Activated T-cell treated with anti-CD3 and anti-CD28 coated beads, Interleukin-2, amount 50 U/mL, for 72 hours (primary cell): ENCODE data around the gene COBL. TPM values are rescaled to one million over a fixed set of nuclear protein-coding genes. Genes with fewer than 3 reads are reported as not detected.

Experiments
- ATAC-seq, 2 donors: fragments of 150-1000 bp; cut with Tn5 transposase; replicated peaks in 1 of 2; 2 replicates each; pipeline ENCODE4 v1.10.0; 2021; ENCODE audit warnings: moderate library complexity in 2 of 2, mild to moderate bottlenecking in 1 of 2
- DNase-seq, 2 donors: peaks; one replicate each; pipeline ENCODE4 v3.0.0; 2021 to 2022; ENCODE audit warnings: mixed read lengths in 1 of 2
- H3K27ac Mint-ChIP-seq: one replicate; pipeline ENCODE4 v1.8.0; 2022; ENCODE audit warnings: mild to moderate bottlenecking, moderate library complexity, mixed read lengths
- H3K27me3 Mint-ChIP-seq: one replicate; pipeline ENCODE4 v1.8.0; 2022; ENCODE audit warnings: low read depth, mixed read lengths
- H3K36me3 Mint-ChIP-seq, 2 donors: one replicate each; pipeline ENCODE4 v1.8.0; 2022; ENCODE audit warnings: mixed read lengths in 2 of 2, mild to moderate bottlenecking in 1 of 2; ENCODE audit not compliant: insufficient read depth in 2 of 2
- H3K4me1 Mint-ChIP-seq: one replicate; pipeline ENCODE4 v1.8.0; 2022; ENCODE audit warnings: low read depth, mixed read lengths
- H3K4me3 Mint-ChIP-seq, 2 donors: one replicate each; pipeline ENCODE4 v1.8.0; 2022; ENCODE audit warnings: mild to moderate bottlenecking in 2 of 2, mixed read lengths in 2 of 2, moderate library complexity in 2 of 2
- H3K9me3 Mint-ChIP-seq, 2 donors: one replicate each; pipeline ENCODE4 v1.8.0; 2022; ENCODE audit warnings: mixed read lengths in 2 of 2
- total RNA-seq, 2 donors: library from RNA; stranded (reverse); gene quantifications; one replicate each; pipeline ENCODE4 v1.2.3, GENCODE V29; 2022

The COBL gene
- total RNA-seq, 2 donors from 2014 or later = not detected

GRCh38 chr7:51243631-51244030 is 73.0 kb downstream of the COBL start:
- no peaks in the 10 kb centered on the region for H3K4me1 Mint-ChIP-seq
- no peaks in the 10 kb centered on the region for H3K27me3 Mint-ChIP-seq
- H3K27ac Mint-ChIP-seq = no peak overlapping the region
- H3K36me3 Mint-ChIP-seq = no peaks in the 10 kb centered on the region
- ATAC-seq (no peak), DNase-seq (no peak)
- no peaks in the 10 kb centered on the region for H3K9me3 Mint-ChIP-seq
- H3K4me3 Mint-ChIP-seq = no peak overlapping the region

DNA sequence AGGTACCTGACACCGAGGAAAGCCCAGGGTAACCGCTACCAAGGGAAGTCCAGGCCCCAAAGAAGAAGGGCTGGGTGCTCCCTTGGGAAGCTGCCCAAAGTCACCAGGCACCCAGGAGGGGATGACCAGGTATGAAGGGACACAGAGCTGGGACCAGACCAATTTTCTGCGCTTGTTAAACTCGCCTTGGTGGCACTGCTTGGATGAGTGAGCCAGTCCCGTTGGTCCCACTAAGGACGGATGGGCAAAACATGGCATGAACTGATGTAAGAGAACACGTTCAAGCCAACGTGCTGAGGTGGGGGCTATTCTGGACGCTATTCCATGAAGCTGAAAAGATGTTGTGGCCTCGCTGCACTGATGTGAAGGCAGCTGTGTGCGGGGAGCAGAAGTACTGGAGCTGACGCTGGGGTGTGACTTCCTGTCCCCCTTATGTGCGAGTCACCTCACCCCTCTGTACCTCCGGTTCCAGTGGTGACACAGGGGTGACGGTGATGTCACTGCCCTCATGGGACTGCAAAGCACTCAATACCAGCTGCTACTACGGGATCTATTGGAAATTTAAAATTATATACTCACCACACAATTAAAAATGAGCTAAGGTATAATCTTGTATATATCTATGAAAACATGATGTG is 73.6 kb downstream of the COBL start:
- H3K27me3 Mint-ChIP-seq = no peaks in the 10 kb centered on the region
- no peaks in the 10 kb centered on the region for H3K9me3 Mint-ChIP-seq
- DNase-seq (no peak), ATAC-seq (no peak)
- no peaks in the 10 kb centered on the region for H3K4me1 Mint-ChIP-seq
- H3K27ac Mint-ChIP-seq = no peak overlapping the region
- H3K36me3 Mint-ChIP-seq = no peaks in the 10 kb centered on the region
- H3K4me3 Mint-ChIP-seq = no peak overlapping the region

DNA sequence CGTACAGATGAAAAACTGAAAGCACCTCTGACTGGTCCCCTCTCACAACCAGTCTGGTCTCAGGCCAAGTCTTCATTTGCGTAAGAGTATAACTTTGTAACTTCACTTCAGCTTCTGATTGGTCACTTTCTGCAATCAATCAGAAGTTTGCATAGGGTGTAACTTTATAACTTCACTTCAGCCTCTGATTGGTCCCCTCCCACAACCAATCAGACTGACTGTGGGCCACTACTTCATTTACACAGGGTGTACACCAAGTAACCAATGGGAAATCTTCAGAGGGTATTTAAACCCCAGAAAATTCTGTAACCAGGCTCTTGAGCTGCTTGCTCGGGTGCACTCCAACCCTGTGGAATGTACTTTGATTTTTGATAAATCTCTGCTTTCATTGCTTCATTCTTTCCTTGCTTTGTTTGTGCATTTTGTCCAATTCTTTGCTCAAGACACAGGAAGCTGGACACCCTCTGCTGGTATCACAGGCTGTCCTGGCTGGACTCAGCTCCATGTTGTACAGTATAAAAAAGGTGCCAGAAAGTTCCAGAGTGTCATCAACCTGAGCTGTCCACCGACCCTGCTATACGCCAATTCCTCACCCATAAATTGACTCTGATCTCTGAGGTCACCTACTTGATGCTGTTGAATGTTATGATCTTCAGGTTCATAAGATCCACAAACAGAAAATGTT is 74.5 kb downstream of the COBL start:
- H3K4me3 Mint-ChIP-seq = no peak overlapping the region
- no peaks in the 10 kb centered on the region for H3K9me3 Mint-ChIP-seq
- H3K4me1 Mint-ChIP-seq = no peaks in the 10 kb centered on the region
- H3K36me3 Mint-ChIP-seq = no peaks in the 10 kb centered on the region
- ATAC-seq (no peak), DNase-seq (no peak)
- H3K27me3 Mint-ChIP-seq = no peaks in the 10 kb centered on the region
- no peak overlapping the region for H3K27ac Mint-ChIP-seq

GRCh38 chr7:51240868-51241267 is 75.7 kb downstream of the COBL start:
- no peak for ATAC-seq
- Mint-ChIP-seq H3K4me1 (no peaks in the 10 kb centered on the region), H3K27ac (no peak overlapping the region), H3K36me3 (no peaks in the 10 kb centered on the region), H3K4me3 (no peak overlapping the region), H3K9me3 (no peaks in the 10 kb centered on the region), H3K27me3 (no peaks in the 10 kb centered on the region)
- no peak for DNase-seq

- H3K36me3 Mint-ChIP-seq = no peaks in the 10 kb centered on the region
- no peak overlapping the region for H3K27ac Mint-ChIP-seq
- no peaks in the 10 kb centered on the region for H3K9me3 Mint-ChIP-seq
- no peaks in the 10 kb centered on the region for H3K4me1 Mint-ChIP-seq
- H3K27me3 Mint-ChIP-seq = no peaks in the 10 kb centered on the region
- DNase-seq = no peak
- no peak for ATAC-seq
- H3K4me3 Mint-ChIP-seq = no peak overlapping the region
These were observed 76.9 kb downstream of the COBL start for GRCh38 chr7:51239691-51240090.

DNA sequence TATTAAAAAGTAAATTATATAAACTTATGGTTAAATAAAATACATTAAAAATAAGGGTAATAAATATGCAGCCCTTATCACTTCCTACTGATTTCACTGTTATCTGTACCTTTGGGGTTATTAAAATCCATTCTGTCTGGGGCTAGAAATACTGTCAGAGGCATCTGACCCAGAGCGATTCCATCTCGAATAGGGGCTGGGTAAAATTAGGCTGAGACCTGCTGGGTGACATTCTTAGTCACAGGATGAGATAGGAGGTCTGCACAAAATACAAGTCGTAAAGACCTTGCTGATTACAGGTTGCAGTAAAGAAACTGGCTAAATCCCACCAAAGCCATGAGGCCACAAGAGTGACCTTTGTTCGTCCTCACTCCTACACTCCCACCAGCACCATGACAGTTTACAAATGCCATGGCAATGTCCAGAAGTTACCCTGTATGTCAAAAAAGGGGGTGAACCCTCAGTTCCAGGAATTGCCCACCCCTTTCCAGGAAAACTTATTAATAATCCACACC is 77.6 kb downstream of the COBL start:
- ATAC-seq = no peak
- H3K27ac Mint-ChIP-seq = no peak overlapping the region
- H3K36me3 Mint-ChIP-seq = no peaks in the 10 kb centered on the region
- no peak for DNase-seq
- H3K27me3 Mint-ChIP-seq = no peaks in the 10 kb centered on the region
- H3K9me3 Mint-ChIP-seq = no peaks in the 10 kb centered on the region
- no peaks in the 10 kb centered on the region for H3K4me1 Mint-ChIP-seq
- H3K4me3 Mint-ChIP-seq = no peak overlapping the region

GRCh38 chr7:51237446-51238133 is 79.0 kb downstream of the COBL start:
- no peak for ATAC-seq
- Mint-ChIP-seq H3K36me3 (no peaks in the 10 kb centered on the region), H3K27ac (no peak overlapping the region), H3K4me1 (no peaks in the 10 kb centered on the region), H3K9me3 (no peaks in the 10 kb centered on the region), H3K4me3 (no peak overlapping the region), H3K27me3 (no peaks in the 10 kb centered on the region)
- no peak for DNase-seq

DNA sequence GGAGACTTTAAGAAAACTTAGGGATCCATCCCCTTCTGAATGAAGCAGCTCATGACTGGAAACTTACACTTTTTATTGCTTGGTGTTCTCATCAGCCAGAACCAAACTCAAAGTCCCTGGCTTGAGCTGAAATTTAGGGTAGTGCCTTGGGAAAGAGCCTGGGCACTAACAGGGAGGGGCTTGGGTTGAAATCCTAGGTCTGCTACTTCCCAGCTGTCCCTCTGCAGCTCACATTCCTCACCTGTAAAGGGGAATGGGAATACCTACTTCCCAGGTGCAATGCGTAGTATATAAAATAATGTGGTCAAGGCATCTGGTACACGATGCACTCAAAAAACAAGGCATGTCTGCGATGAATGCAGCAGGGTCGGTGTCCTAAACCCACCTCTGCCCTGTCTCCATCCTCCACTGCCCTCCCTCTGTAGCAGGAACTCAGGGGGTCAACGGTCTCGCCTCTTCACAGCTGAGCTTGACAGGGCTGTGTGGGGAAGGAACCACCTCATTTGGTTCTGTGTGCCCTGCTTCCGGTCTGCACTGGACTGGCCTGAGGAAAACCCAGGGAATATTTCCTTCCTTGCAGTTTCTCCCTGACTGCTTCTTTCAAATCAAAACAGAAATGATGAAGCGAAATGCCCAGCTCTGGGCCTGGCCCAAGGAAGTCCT is 80.0 kb downstream of the COBL start:
- Mint-ChIP-seq H3K27ac (no peak overlapping the region), H3K4me3 (no peak overlapping the region), H3K27me3 (no peaks in the 10 kb centered on the region), H3K4me1 (no peaks in the 10 kb centered on the region), H3K36me3 (no peaks in the 10 kb centered on the region), H3K9me3 (no peaks in the 10 kb centered on the region)
- ATAC-seq (no peak), DNase-seq (no peak)

DNA sequence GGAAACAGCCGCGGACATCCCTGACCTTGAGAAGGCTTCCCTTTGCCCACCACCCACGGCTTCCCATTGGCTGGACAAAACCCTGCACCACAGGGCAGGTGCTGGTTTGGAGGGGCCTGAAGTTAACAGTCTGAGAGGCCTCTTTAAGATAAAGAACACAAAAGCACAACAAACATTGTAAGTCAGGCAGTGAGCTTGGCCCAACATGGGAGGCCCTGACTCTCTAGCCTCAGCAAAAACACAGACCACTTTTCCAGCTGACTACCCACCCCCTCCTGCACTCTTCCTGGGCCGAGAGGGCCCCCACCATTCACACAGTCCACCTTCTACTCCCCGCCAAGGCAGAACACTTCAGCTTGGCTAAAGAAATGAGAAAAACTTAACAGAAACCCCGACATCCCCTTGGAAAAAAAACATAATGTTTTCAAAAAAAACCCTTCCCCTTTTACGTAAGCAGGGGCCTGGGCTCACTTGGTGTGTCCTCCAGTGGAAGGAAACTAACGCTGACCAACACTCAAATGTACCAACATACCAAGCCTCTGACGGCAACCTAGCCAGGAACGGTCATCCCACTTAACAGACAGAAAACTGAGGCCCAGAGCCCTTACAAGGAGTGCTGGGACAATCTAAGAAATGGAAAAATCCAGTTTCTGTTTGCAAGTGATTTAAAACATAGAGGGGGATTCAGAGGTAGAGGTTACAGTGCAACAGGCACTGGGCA is 80.9 kb downstream of the COBL start:
- H3K4me3 Mint-ChIP-seq = no peak overlapping the region
- no peak for DNase-seq

GRCh38 chr7:51234609-51235308 is 81.8 kb downstream of the COBL start:
- ATAC-seq (no peak), DNase-seq (no peak)
- no peaks in the 10 kb centered on the region for H3K9me3 Mint-ChIP-seq
- no peaks in the 10 kb centered on the region for H3K4me1 Mint-ChIP-seq
- peaks cover 9% of the 10 kb centered on the region for H3K27me3 Mint-ChIP-seq
- no peak overlapping the region for H3K4me3 Mint-ChIP-seq
- no peak overlapping the region for H3K27ac Mint-ChIP-seq
- H3K36me3 Mint-ChIP-seq = no peaks in the 10 kb centered on the region

More for the DNA sequence above, 80.9 kb downstream of the COBL start:
- Mint-ChIP-seq H3K27ac (no peak overlapping the region), H3K36me3 (no peaks in the 10 kb centered on the region), H3K27me3 (peaks cover 2% of the 10 kb centered on the region), H3K4me1 (no peaks in the 10 kb centered on the region), H3K9me3 (no peaks in the 10 kb centered on the region)
- ATAC-seq = no peak

- no peak overlapping the region for H3K4me3 Mint-ChIP-seq
- ATAC-seq (no peak), DNase-seq (no peak)
- no peaks in the 10 kb centered on the region for H3K9me3 Mint-ChIP-seq
- peaks cover 9% of the 10 kb centered on the region for H3K27me3 Mint-ChIP-seq
- H3K4me1 Mint-ChIP-seq = no peaks in the 10 kb centered on the region
- H3K27ac Mint-ChIP-seq = no peak overlapping the region
- H3K36me3 Mint-ChIP-seq = no peaks in the 10 kb centered on the region
These were observed 82.5 kb downstream of the COBL start for GRCh38 chr7:51234139-51234538.

- Mint-ChIP-seq H3K36me3 (no peaks in the 10 kb centered on the region), H3K27ac (no peak overlapping the region), H3K4me3 (no peak overlapping the region), H3K27me3 (peaks cover 9% of the 10 kb centered on the region), H3K4me1 (no peaks in the 10 kb centered on the region), H3K9me3 (no peaks in the 10 kb centered on the region)
- ATAC-seq = no peak
- DNase-seq = no peak
These were observed 83.2 kb downstream of the COBL start for GRCh38 chr7:51233374-51233773.
